Measurements from ENCODE around the gene TOR1A. TPM values are rescaled to one million over a fixed set of nuclear protein-coding genes. Genes with fewer than 3 reads are reported as not detected.

TOR1A gene
- total RNA-seq, 1 donor from 2014 or later = 12.9 TPM

GRCh38 chr9:129775448-129775798, 48.5 kb downstream of the TOR1A start:
- TF ChIP-seq CTCF (IDR thresholded peaks at IDR 0.05; ENCODE audit: borderline replicate concordance) = no peak
- Histone ChIP-seq H3K27ac (replicated peaks) (no peak overlapping the region), H3K9me3 (replicated peaks) (no peaks in the 10 kb centered on the region), H3K4me1 (peaks cover 16% of the 10 kb centered on the region), H3K27me3 (ENCODE audit: low read depth) (peaks cover 5% of the 10 kb centered on the region), H3K36me3 (no peaks in the 10 kb centered on the region), H3K4me3 (no peak overlapping the region)
- no peak for DNase-seq
- intact Hi-C loops (cut with micrococcal nuclease) = no loop called here

- peaks cover 16% of the 10 kb centered on the region for H3K4me1 ChIP-seq
- intact Hi-C loops (cut with micrococcal nuclease) = no loop called here
- TF ChIP-seq CTCF (IDR thresholded peaks at IDR 0.05; ENCODE audit: borderline replicate concordance) = no peak
These were observed 49.0 kb downstream of the TOR1A start for GRCh38 chr9:129774791-129775447.

GRCh38 chr9:129773262-129774048, 50.5 kb downstream of the TOR1A start:
- intact Hi-C loops (cut with micrococcal nuclease) = no loop called here
- Histone ChIP-seq H3K4me1 (peaks cover 16% of the 10 kb centered on the region), H3K27ac (replicated peaks) (no peak overlapping the region), H3K9me3 (replicated peaks) (no peaks in the 10 kb centered on the region), H3K27me3 (ENCODE audit: low read depth) (peaks cover 5% of the 10 kb centered on the region), H3K36me3 (no peaks in the 10 kb centered on the region), H3K4me3 (no peak overlapping the region)
- no peak for TF ChIP-seq CTCF (IDR thresholded peaks at IDR 0.05; ENCODE audit: borderline replicate concordance)
- DNase-seq = no peak

More at GRCh38 chr9:129774791-129775447, 49.0 kb downstream of the TOR1A start:
- H3K27me3 ChIP-seq (ENCODE audit: low read depth) = peaks cover 5% of the 10 kb centered on the region
- H3K36me3 ChIP-seq = no peaks in the 10 kb centered on the region
- no peak overlapping the region for H3K27ac ChIP-seq (replicated peaks)
- H3K9me3 ChIP-seq (replicated peaks) = no peaks in the 10 kb centered on the region
- DNase-seq = no peak
- no peak overlapping the region for H3K4me3 ChIP-seq

- no peak for TF ChIP-seq CTCF (IDR thresholded peaks at IDR 0.05; ENCODE audit: borderline replicate concordance)
- Histone ChIP-seq H3K36me3 (no peaks in the 10 kb centered on the region), H3K9me3 (replicated peaks) (no peaks in the 10 kb centered on the region), H3K27ac (replicated peaks) (no peak overlapping the region), H3K4me1 (no peaks in the 10 kb centered on the region), H3K27me3 (ENCODE audit: low read depth) (peaks cover 5% of the 10 kb centered on the region), H3K4me3 (no peak overlapping the region)
- intact Hi-C loops (cut with micrococcal nuclease) = no loop called here
- no peak for DNase-seq
These were observed 53.2 kb downstream of the TOR1A start for GRCh38 chr9:129770741-129771140.

GRCh38 chr9:129769669-129770068, 54.3 kb downstream of the TOR1A start:
- Histone ChIP-seq H3K4me3 (no peak overlapping the region), H3K36me3 (no peaks in the 10 kb centered on the region), H3K4me1 (no peaks in the 10 kb centered on the region), H3K27me3 (ENCODE audit: low read depth) (peaks cover 1% of the 10 kb centered on the region), H3K9me3 (replicated peaks) (no peaks in the 10 kb centered on the region), H3K27ac (replicated peaks) (no peak overlapping the region)
- DNase-seq = no peak
- no peak for TF ChIP-seq CTCF (IDR thresholded peaks at IDR 0.05; ENCODE audit: borderline replicate concordance)
- intact Hi-C loops (cut with micrococcal nuclease) = no loop called here
